GM12891 (cell line): ENCODE measurements around the gene STX10.

Experiments used
- POLR2A ChIP-seq: IDR thresholded peaks from 2 replicates; pipeline ENCODE4 v1.6.1; 2011; ENCODE audit warnings: low read depth, low read length, control low read depth
- POLR2AphosphoS5 ChIP-seq: IDR thresholded peaks from 2 replicates; pipeline ENCODE4 v1.6.1; 2011; ENCODE audit warnings: low read depth, low read length, control low read depth
- TAF1 ChIP-seq: IDR thresholded peaks from 2 replicates; pipeline ENCODE4 v1.6.1; 2011; ENCODE audit warnings: low read depth, low read length, control low read depth

DNA sequence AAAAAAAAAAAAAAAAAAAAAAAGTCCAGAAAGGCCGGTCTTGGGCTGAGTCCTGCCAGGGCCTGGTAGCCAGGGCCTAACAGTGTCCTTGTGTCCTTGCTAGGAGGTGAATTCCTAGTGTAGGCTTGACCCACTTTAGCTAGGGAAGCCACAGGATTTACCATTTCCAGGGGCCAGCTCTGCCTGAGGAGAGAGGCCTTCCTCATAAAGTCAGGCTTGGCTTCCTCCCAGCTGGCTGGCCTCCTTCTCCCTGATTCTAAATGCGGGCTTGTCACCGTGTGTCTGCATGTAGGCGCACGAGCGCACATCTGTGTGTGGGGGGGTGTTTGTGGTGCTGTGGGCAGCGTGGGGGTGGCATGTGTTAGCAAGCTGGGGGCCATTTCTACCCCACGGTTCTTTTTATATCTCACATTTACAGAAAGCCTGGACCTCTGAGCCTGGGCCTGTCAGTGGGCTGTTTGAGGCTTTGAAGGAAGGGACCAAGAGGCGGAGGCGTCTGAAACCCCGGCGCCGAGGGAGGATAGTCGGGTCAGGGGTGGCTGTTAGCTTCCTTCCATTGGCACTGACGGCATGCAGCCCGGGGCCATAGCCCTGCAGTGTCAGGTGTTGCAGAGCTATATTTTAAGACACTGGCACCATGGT is 31.7 kb upstream of the STX10 start:
- TF ChIP-seq POLR2A: no peak
- no peak for TF ChIP-seq POLR2AphosphoS5
- TF ChIP-seq TAF1: no peak
